Measurements from ENCODE around the gene VSX1.

VSX1 gene

GRCh38 chr20:25081730-25082497, at the start of gene VSX1:
Gene VSX1, minus strand, starts transcription at chr20:25082141. Its CDS starts 45 bp downstream, at chr20:25082096.
- Mint-ChIP-seq H3K4me1 (ENCODE audit: low read depth) (peaks cover 40% of the 10 kb centered on the region), H3K4me3 (no peak within 1 kb of the TSS), H3K9me3 (no peaks in the 10 kb centered on the region), H3K36me3 (ENCODE audit: low read depth) (no peaks in the 10 kb centered on the region), H3K27me3 (peaks cover 86% of the 10 kb centered on the region), H3K27ac (no peak within 1 kb of the TSS)

- no peak overlapping the region for H3K27ac Mint-ChIP-seq
- H3K36me3 Mint-ChIP-seq (ENCODE audit: low read depth): no peaks in the 10 kb centered on the region
- no peaks in the 10 kb centered on the region for H3K4me1 Mint-ChIP-seq (ENCODE audit: low read depth)
- peaks cover 3% of the 10 kb centered on the region for H3K27me3 Mint-ChIP-seq
- H3K4me3 Mint-ChIP-seq: no peak overlapping the region
- H3K9me3 Mint-ChIP-seq: peaks cover 10% of the 10 kb centered on the region
Observed at GRCh38 chr20:25129908-25130307, 48.0 kb upstream of the VSX1 start.

DNA sequence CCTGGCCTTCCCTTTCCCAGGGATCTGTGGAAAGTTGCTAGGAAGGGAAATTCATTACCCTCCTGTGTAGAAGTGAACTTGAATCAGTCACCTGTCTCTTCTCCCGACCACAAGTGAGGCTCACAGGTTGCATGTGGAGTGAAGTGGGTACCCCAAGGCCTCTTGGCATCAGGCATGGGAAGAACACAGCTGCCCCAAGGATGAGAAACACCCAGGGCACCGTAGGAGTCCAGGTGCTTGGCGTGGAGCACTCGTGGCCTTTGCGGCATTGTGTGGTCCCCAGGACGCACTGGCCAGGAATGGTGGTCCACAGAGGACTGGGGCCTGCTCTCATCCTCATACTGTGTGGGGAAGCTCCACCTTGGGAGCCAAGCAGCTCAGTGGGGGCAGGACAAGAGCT, 47.5 kb upstream of the VSX1 start:
- no peaks in the 10 kb centered on the region for H3K4me1 Mint-ChIP-seq (ENCODE audit: low read depth)

DNA sequence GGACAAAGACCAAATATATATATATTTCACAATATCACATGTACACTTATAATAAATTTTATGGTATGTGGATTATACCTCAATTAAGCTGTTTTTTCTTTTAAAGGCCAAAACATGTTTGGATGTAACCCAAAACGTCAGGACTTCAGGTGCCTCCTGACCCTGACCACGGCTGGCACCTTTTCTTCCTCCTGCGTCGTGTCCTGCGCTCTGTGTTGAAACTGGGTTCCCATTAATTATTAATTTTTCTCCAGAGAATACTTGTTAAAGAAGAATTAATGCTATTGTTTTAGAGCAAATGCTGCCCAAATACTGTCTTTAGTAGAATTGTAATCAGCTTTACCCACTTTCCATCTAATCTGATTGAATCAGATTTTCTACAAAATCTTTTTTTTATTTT, 46.7 kb upstream of the VSX1 start:
- Mint-ChIP-seq H3K27me3 (peaks cover 3% of the 10 kb centered on the region), H3K4me3 (no peak overlapping the region), H3K27ac (no peak overlapping the region), H3K36me3 (ENCODE audit: low read depth) (no peaks in the 10 kb centered on the region), H3K4me1 (ENCODE audit: low read depth) (no peaks in the 10 kb centered on the region), H3K9me3 (peaks cover 10% of the 10 kb centered on the region)

More for the DNA sequence above, 47.5 kb upstream of the VSX1 start:
- peaks cover 10% of the 10 kb centered on the region for H3K9me3 Mint-ChIP-seq
- H3K4me3 Mint-ChIP-seq: no peak overlapping the region
- peaks cover 3% of the 10 kb centered on the region for H3K27me3 Mint-ChIP-seq
- H3K36me3 Mint-ChIP-seq (ENCODE audit: low read depth): no peaks in the 10 kb centered on the region
- no peak overlapping the region for H3K27ac Mint-ChIP-seq

DNA sequence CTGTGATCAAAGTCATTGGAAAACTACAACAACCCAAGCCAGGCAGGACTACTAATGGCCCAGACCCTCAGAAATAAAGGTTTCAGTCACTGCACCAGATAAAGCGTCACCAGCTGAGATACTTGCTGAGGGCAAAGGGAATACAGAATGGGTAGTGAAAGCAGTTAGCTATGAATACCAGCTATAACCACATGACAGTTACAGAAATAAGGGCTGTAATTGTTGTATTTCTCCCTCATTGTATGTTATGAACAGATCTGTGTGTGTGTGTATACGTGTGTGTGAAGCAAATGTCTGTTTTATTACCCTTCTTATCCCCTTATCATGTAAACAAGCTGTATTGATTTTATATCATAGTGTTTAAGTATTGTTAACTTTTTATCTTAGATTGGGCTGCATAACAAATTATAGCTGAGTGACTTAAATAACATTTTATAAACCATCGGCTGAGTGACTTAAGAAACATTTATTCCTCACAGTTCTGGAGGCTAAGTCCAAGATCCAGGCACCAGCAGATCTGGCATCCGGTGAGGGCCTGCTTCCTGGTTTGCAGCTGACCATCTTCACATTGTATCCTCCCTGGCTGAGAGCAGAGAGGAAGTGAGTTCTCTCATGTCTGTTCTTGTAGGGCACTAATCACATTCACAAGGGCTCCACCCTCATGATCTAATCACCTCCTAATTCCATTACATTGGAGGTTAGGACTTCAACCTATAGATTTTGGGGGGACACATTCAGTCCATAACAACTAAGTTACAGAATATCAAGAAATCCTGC, 46.0 kb upstream of the VSX1 start:
- H3K4me3 Mint-ChIP-seq: no peak overlapping the region
- H3K4me1 Mint-ChIP-seq (ENCODE audit: low read depth): no peaks in the 10 kb centered on the region
- peaks cover 10% of the 10 kb centered on the region for H3K9me3 Mint-ChIP-seq
- no peak overlapping the region for H3K27ac Mint-ChIP-seq
- no peaks in the 10 kb centered on the region for H3K36me3 Mint-ChIP-seq (ENCODE audit: low read depth)
- H3K27me3 Mint-ChIP-seq: no peaks in the 10 kb centered on the region

DNA sequence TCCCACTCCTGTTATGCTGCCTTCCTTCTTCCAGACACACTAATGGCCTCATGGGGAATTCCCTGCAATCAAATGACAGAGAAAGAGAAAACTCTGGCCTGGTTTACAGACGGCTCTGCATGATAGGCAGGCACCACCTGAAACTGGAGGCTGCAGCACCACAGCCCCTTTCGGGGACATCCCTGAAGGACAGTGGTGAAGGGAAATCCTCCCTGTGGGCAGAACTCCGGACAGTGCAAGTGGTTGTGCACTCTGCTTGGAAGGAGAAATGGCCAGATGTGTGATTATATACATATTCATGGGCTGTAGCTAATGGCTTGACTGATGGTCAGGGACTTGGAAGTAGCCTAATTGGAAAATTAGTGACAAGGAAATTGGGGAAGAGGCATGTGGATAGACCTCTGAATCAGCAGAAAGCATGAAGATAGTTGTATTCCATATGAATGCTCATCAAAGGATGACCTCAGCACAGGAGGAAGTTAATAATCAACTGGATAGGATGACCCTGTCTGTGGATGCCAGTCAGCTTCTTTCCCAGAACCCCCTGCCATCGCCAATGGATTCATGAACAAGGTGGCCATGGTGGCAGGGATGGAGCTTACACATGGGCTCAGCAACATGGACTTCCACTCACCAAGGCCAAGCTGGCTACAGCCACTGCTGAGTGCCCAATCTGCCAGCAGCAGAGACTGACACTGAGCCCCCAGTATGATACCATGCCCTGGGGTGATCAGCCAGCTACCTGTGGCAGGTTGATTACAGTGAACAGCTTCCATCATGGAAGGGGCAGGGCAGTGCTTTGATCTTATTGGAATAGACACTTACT, 44.5 kb upstream of the VSX1 start:
- Mint-ChIP-seq H3K4me3 (no peak overlapping the region), H3K27me3 (no peaks in the 10 kb centered on the region), H3K36me3 (ENCODE audit: low read depth) (no peaks in the 10 kb centered on the region), H3K4me1 (ENCODE audit: low read depth) (no peaks in the 10 kb centered on the region), H3K27ac (no peak overlapping the region), H3K9me3 (peaks cover 10% of the 10 kb centered on the region)

GRCh38 chr20:25125636-25126035, 43.7 kb upstream of the VSX1 start:
- Mint-ChIP-seq H3K4me1 (ENCODE audit: low read depth) (no peaks in the 10 kb centered on the region), H3K9me3 (peaks cover 10% of the 10 kb centered on the region), H3K4me3 (no peak overlapping the region), H3K27ac (no peak overlapping the region), H3K36me3 (ENCODE audit: low read depth) (no peaks in the 10 kb centered on the region), H3K27me3 (no peaks in the 10 kb centered on the region)

- Mint-ChIP-seq H3K9me3 (no peaks in the 10 kb centered on the region), H3K27ac (no peak overlapping the region), H3K27me3 (no peaks in the 10 kb centered on the region), H3K4me3 (no peak overlapping the region), H3K4me1 (ENCODE audit: low read depth) (no peaks in the 10 kb centered on the region), H3K36me3 (ENCODE audit: low read depth) (no peaks in the 10 kb centered on the region)
Observed at GRCh38 chr20:25120920-25121319, 39.0 kb upstream of the VSX1 start.

DNA sequence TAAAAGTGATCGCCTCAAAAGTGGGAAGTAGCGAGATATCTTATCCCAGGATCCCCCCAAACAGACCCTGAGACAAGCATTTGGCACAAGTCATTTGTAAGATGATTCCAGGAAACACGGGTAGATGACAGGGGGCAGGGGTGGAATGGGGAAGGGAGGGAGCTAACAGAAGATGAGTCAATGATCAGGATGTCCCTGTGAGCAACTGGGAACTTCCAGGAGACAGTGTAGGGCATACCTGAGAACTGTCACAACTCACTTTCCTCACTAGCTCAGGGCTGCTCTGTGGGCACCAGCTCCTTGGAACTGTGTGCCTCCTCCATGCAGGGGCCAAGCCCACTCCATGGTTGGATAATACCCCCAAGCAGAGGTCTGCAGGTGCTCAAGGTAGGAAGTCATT, 38.5 kb upstream of the VSX1 start:
- H3K9me3 Mint-ChIP-seq: no peaks in the 10 kb centered on the region
- no peak overlapping the region for H3K27ac Mint-ChIP-seq
- no peaks in the 10 kb centered on the region for H3K27me3 Mint-ChIP-seq

GRCh38 chr20:25118529-25118928, 36.6 kb upstream of the VSX1 start:
- Mint-ChIP-seq H3K36me3 (ENCODE audit: low read depth) (no peaks in the 10 kb centered on the region), H3K4me1 (ENCODE audit: low read depth) (no peaks in the 10 kb centered on the region), H3K4me3 (no peak overlapping the region), H3K27me3 (no peaks in the 10 kb centered on the region), H3K27ac (no peak overlapping the region), H3K9me3 (no peaks in the 10 kb centered on the region)

More for the DNA sequence above, 38.5 kb upstream of the VSX1 start:
- Mint-ChIP-seq H3K36me3 (ENCODE audit: low read depth) (no peaks in the 10 kb centered on the region), H3K4me1 (ENCODE audit: low read depth) (no peaks in the 10 kb centered on the region), H3K4me3 (no peak overlapping the region)

DNA sequence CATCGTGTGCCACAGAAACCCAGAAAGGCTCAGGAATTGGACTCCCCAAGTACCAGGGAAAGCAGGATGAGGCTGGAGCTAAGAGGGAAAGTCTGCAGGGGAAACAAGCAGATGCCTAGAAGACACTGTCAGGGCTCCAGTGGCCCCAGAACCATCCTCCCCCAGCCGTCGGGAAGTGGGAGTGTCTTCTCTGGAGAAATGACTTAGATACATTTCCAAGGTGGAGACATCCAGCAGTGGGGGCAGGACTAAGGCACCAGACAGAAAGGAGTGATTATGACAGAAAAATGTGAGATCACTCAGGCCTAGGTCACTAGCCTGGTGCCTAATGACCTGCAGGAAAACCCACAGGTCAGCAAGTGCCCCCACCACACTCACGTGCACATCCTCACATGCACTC, 36.0 kb upstream of the VSX1 start:
- H3K27me3 Mint-ChIP-seq: no peaks in the 10 kb centered on the region
- no peak overlapping the region for H3K27ac Mint-ChIP-seq
- H3K9me3 Mint-ChIP-seq: no peaks in the 10 kb centered on the region
- H3K4me1 Mint-ChIP-seq (ENCODE audit: low read depth): no peaks in the 10 kb centered on the region
- H3K36me3 Mint-ChIP-seq (ENCODE audit: low read depth): no peaks in the 10 kb centered on the region
- no peak overlapping the region for H3K4me3 Mint-ChIP-seq

- Mint-ChIP-seq H3K9me3 (no peaks in the 10 kb centered on the region), H3K27ac (no peak overlapping the region), H3K4me3 (no peak overlapping the region), H3K4me1 (ENCODE audit: low read depth) (no peaks in the 10 kb centered on the region), H3K27me3 (no peaks in the 10 kb centered on the region), H3K36me3 (ENCODE audit: low read depth) (no peaks in the 10 kb centered on the region)
Observed at GRCh38 chr20:25116739-25117458, 35.0 kb upstream of the VSX1 start.

- Mint-ChIP-seq H3K9me3 (no peaks in the 10 kb centered on the region), H3K36me3 (ENCODE audit: low read depth) (no peaks in the 10 kb centered on the region), H3K27ac (no peak overlapping the region), H3K4me3 (no peak overlapping the region), H3K4me1 (ENCODE audit: low read depth) (peaks cover 14% of the 10 kb centered on the region), H3K27me3 (peaks cover 28% of the 10 kb centered on the region)
Observed at GRCh38 chr20:25103526-25103925, 21.6 kb upstream of the VSX1 start.

DNA sequence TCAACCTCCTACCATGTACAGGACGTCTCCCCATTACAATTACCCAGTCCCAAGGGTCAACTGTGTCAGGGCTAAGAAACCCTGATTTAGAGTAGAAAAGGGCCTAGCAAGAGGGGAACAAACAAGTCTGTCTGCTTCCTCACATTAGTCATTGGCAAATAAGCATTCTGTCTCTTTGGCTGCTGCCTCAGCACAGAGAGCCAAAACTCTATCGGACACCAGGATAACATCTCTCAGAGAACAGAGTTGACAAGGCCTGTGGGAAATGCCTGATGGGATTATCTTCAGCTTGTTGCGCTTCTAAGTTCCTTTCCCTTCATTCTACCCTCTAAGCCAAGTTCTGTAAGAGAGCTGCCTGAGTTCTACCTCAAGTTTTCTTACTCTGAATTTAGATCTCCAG, 19.0 kb upstream of the VSX1 start:
- Mint-ChIP-seq H3K27ac (no peak overlapping the region), H3K4me1 (ENCODE audit: low read depth) (peaks cover 23% of the 10 kb centered on the region), H3K27me3 (peaks cover 8% of the 10 kb centered on the region), H3K36me3 (ENCODE audit: low read depth) (no peaks in the 10 kb centered on the region), H3K9me3 (no peaks in the 10 kb centered on the region), H3K4me3 (no peak overlapping the region)
